Activated T-helper 2 cell treated with anti-CD3 and anti-CD28 coated beads, Interferon-gamma antibody, Interleukin-2, Interleukin-4, amounts not matched to agents 10 μg/mL and 5 μg/mL and 100 μg/mL, durations not matched to agents 14 hours and 24 hours and 36 hours (primary cell): ENCODE data around the gene PLEKHN1. TPM values are rescaled to one million over a fixed set of nuclear protein-coding genes. Genes with fewer than 3 reads are reported as not detected.

Experiments used
- DNase-seq: peaks from one replicate; pipeline ENCODE4 v3.0.0; 2021; ENCODE audit warnings: low spot score
- H3K27ac Mint-ChIP-seq: one replicate; pipeline ENCODE4 v1.8.0; 2021; ENCODE audit warnings: mixed read lengths
- H3K27me3 Mint-ChIP-seq: one replicate; pipeline ENCODE4 v1.8.0; 2021; ENCODE audit warnings: low read depth, mixed read lengths
- H3K36me3 Mint-ChIP-seq: one replicate; pipeline ENCODE4 v1.8.0; 2021; ENCODE audit warnings: low read depth, mixed read lengths
- H3K4me1 Mint-ChIP-seq: one replicate; pipeline ENCODE4 v1.8.0; 2021; ENCODE audit warnings: low read depth, mixed read lengths
- H3K4me3 Mint-ChIP-seq: one replicate; pipeline ENCODE4 v1.8.0; 2021; ENCODE audit warnings: low read depth, mild to moderate bottlenecking, moderate library complexity, mixed read lengths
- H3K9me3 Mint-ChIP-seq: one replicate; pipeline ENCODE4 v1.8.0; 2021; ENCODE audit warnings: mixed read lengths
- intact Hi-C: fragments of 100-400 bp; cut with micrococcal nuclease; formaldehyde crosslinking; loops from one replicate; pipeline ENCODE4 v1.15.1; 2023
- total RNA-seq: library from RNA; stranded (reverse); gene quantifications from 2 replicates; pipeline ENCODE4 v1.2.3, GENCODE V29; 2022

PLEKHN1 gene
- 3.7 and 4.0 TPM in 2 replicates for total RNA-seq

GRCh38 chr1:966135-966703, at the start of gene PLEKHN1:
Gene PLEKHN1, plus strand, starts transcription at chr1:966482. Its CDS starts 50 bp downstream, at chr1:966532.
- Mint-ChIP-seq H3K36me3 (peaks cover 17% of the 10 kb centered on the region), H3K4me3 (peak within 1 kb of the TSS; percentile 79), H3K27me3 (peaks cover 8% of the 10 kb centered on the region), H3K9me3 (no peaks in the 10 kb centered on the region), H3K27ac (peak within 1 kb of the TSS; percentile 58), H3K4me1 (peaks cover 4% of the 10 kb centered on the region)
- intact Hi-C loops, result no loop called here
- DNase-seq, result no peak

- Mint-ChIP-seq H3K36me3 (no peaks in the 10 kb centered on the region), H3K27ac (no peak overlapping the region), H3K4me3 (no peak overlapping the region), H3K9me3 (no peaks in the 10 kb centered on the region), H3K27me3 (peaks cover 36% of the 10 kb centered on the region), H3K4me1 (peaks cover 5% of the 10 kb centered on the region)
- intact Hi-C loops, result no loop called here
- DNase-seq, result no peak
Observed at GRCh38 chr1:917076-917459, 49.2 kb upstream of the PLEKHN1 start.

- Mint-ChIP-seq H3K36me3 (no peaks in the 10 kb centered on the region), H3K4me3 (no peak overlapping the region), H3K27me3 (peaks cover 36% of the 10 kb centered on the region), H3K9me3 (no peaks in the 10 kb centered on the region), H3K4me1 (peaks cover 2% of the 10 kb centered on the region), H3K27ac (no peak overlapping the region)
- intact Hi-C loops, result no loop called here
- DNase-seq, result no peak
Observed at GRCh38 chr1:917466-918091, 48.7 kb upstream of the PLEKHN1 start.

- Mint-ChIP-seq H3K4me3 (no peak overlapping the region), H3K9me3 (no peaks in the 10 kb centered on the region), H3K36me3 (no peaks in the 10 kb centered on the region), H3K27ac (no peak overlapping the region), H3K4me1 (peaks cover 3% of the 10 kb centered on the region), H3K27me3 (peaks cover 40% of the 10 kb centered on the region)
- DNase-seq, result no peak
- intact Hi-C loops, result no loop called here
Observed at GRCh38 chr1:918353-918752, 47.9 kb upstream of the PLEKHN1 start.

- Mint-ChIP-seq H3K4me3 (no peak overlapping the region), H3K36me3 (no peaks in the 10 kb centered on the region), H3K27me3 (peaks cover 38% of the 10 kb centered on the region), H3K9me3 (no peaks in the 10 kb centered on the region), H3K27ac (no peak overlapping the region), H3K4me1 (peaks cover 4% of the 10 kb centered on the region)
- intact Hi-C loops, result no loop called here
- DNase-seq, result no peak
Observed at GRCh38 chr1:918843-919242, 47.4 kb upstream of the PLEKHN1 start.

- peaks cover 4% of the 10 kb centered on the region for H3K4me1 Mint-ChIP-seq
- H3K27me3 Mint-ChIP-seq, result peaks cover 36% of the 10 kb centered on the region
- no peaks in the 10 kb centered on the region for H3K36me3 Mint-ChIP-seq
- no peak for DNase-seq
- H3K9me3 Mint-ChIP-seq, result no peaks in the 10 kb centered on the region
- H3K4me3 Mint-ChIP-seq, result no peak overlapping the region
- intact Hi-C loops, result no loop called here
- H3K27ac Mint-ChIP-seq, result no peak overlapping the region
Observed at GRCh38 chr1:919271-919872, 46.9 kb upstream of the PLEKHN1 start.

- peaks cover 36% of the 10 kb centered on the region for H3K27me3 Mint-ChIP-seq
- peaks cover 4% of the 10 kb centered on the region for H3K4me1 Mint-ChIP-seq
- no peak overlapping the region for H3K4me3 Mint-ChIP-seq
- H3K27ac Mint-ChIP-seq, result no peak overlapping the region
- no peak for DNase-seq
- H3K9me3 Mint-ChIP-seq, result no peaks in the 10 kb centered on the region
- H3K36me3 Mint-ChIP-seq, result no peaks in the 10 kb centered on the region
- intact Hi-C loops, result no loop called here
Observed at GRCh38 chr1:920010-920409, 46.3 kb upstream of the PLEKHN1 start.

- no peak for DNase-seq
- Mint-ChIP-seq H3K36me3 (no peaks in the 10 kb centered on the region), H3K27me3 (peaks cover 33% of the 10 kb centered on the region), H3K27ac (no peak overlapping the region), H3K4me1 (peaks cover 4% of the 10 kb centered on the region), H3K4me3 (no peak overlapping the region), H3K9me3 (no peaks in the 10 kb centered on the region)
- intact Hi-C loops, result no loop called here
Observed at GRCh38 chr1:920521-920920, 45.8 kb upstream of the PLEKHN1 start.

GRCh38 chr1:921011-921837, 45.1 kb upstream of the PLEKHN1 start:
- no peak overlapping the region for H3K27ac Mint-ChIP-seq
- H3K4me1 Mint-ChIP-seq, result peaks cover 4% of the 10 kb centered on the region
- no peaks in the 10 kb centered on the region for H3K36me3 Mint-ChIP-seq
- no peaks in the 10 kb centered on the region for H3K9me3 Mint-ChIP-seq
- H3K4me3 Mint-ChIP-seq, result no peak overlapping the region
- DNase-seq, result no peak
- intact Hi-C loops, result no loop called here
- peaks cover 37% of the 10 kb centered on the region for H3K27me3 Mint-ChIP-seq

- no peak within 1 kb of the TSS for H3K27ac Mint-ChIP-seq
- intact Hi-C loops, result loop anchor here (2.0 kb wide), 1 partner anchor 53 kb away; no protein-coding TSS in a partner anchor
Observed at GRCh38 chr1:923131-923990, 42.9 kb upstream of the PLEKHN1 start, which contains the start of gene SAMD11. Gene SAMD11, plus strand, starts transcription at chr1:923923. Its CDS starts 509 bp downstream, at chr1:924432.

GRCh38 chr1:923991-924655, 42.2 kb upstream of the PLEKHN1 start:
- H3K9me3 Mint-ChIP-seq, result no peaks in the 10 kb centered on the region
- peaks cover 50% of the 10 kb centered on the region for H3K27me3 Mint-ChIP-seq
- H3K27ac Mint-ChIP-seq, result no peak overlapping the region
- H3K4me1 Mint-ChIP-seq, result peaks cover 4% of the 10 kb centered on the region
- no peaks in the 10 kb centered on the region for H3K36me3 Mint-ChIP-seq
- DNase-seq, result no peak
- H3K4me3 Mint-ChIP-seq, result no peak overlapping the region
- intact Hi-C loops, result loop anchor here (2.0 kb wide), 1 partner anchor 53 kb away; no protein-coding TSS in a partner anchor

More at GRCh38 chr1:923131-923990, 42.9 kb upstream of the PLEKHN1 start, which contains the start of gene SAMD11:
- Mint-ChIP-seq H3K4me3 (peak within 1 kb of the TSS; percentile 47), H3K4me1 (peaks cover 4% of the 10 kb centered on the region), H3K36me3 (no peaks in the 10 kb centered on the region), H3K9me3 (no peaks in the 10 kb centered on the region), H3K27me3 (peaks cover 48% of the 10 kb centered on the region)
- DNase-seq, result peak; percentile 32
